Measurements from ENCODE around the gene F2RL3.
"Not testable (repeated sequence)": the region's sequence is repeated elsewhere in the genome, so short reads cannot be mapped to it uniquely, and the experiment has no call there.

The F2RL3 gene

DNA sequence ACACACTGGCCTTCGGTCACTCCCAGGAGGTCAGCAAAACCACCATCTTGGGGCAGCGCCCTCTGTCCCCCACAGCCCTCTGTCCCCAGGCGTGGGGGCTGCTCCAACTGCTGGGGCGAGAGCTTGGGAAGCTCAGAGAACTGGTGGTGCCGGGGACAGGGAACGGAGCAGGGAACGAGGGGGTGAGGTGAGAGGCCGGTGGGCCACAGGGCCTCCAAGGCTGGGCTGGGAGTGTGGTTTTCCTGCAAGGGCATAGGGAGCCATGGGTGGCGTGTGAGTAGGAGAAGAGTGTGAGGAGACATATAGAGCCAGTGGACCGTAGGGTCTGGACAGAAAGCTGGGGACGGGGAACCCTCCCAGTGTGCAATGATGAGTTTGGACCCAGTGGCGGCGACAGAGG is 34.1 kb downstream of the F2RL3 start:
- no peak for DNase-seq

DNA sequence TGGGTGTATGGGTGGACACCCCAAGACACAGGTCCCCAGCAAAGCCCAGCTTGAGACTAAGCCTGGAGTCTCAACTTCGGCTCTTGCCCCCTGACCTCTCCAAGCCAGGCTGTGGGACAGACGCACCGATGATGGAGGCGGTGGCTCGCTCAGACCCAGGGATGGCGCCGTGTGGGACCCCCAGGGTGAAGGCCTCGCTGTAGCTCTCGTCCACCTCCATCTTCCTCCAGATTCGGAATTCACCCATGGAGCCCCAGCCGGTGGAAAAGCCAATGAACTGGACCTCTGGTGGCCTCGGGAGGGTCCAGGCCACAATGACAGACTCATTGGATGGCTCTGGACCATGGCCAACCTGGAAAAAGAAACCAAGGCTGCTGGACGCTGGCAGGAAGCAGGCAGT is 39.1 kb downstream of the F2RL3 start:
- DNase-seq, result no peak

DNA sequence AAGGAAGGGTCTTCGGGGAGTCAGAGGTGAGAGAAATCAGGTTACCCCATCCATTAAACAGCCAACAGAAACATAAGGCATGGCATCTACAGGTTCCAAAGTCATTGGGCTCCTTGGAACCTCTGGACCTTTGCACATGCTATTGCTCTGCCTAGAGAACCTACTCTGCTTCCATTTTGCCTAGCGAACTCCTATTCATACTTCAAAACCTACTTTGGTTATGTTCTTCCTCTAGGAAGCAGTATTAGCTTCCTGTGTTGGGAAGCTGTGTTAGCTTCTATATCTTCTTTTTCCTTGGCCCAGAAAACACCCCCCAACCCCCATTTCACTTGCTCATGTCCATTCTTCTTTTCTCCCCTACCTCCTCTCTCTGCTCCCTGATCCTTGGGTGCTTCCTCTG is 39.6 kb downstream of the F2RL3 start:
- no peak for DNase-seq

DNA sequence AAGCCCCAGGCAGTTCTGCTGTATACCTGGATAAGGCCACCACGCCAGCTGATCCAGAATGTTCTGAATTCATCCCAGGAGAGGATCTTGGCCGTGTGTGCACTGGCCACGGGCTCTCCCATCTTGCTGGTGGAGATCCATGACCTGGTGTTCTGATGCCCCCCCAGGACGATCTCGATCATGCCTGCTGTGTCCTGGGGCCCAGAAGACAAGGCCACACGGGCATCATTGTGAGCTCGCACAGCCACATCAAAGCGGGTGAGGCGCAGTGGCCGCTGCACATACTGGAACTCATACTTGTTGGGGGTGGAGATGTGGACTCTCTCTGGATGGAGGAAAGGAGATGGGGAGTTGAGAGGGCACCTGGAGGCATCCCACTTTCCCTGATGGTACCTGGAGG is 40.1 kb downstream of the F2RL3 start:
- no peak for DNase-seq

DNA sequence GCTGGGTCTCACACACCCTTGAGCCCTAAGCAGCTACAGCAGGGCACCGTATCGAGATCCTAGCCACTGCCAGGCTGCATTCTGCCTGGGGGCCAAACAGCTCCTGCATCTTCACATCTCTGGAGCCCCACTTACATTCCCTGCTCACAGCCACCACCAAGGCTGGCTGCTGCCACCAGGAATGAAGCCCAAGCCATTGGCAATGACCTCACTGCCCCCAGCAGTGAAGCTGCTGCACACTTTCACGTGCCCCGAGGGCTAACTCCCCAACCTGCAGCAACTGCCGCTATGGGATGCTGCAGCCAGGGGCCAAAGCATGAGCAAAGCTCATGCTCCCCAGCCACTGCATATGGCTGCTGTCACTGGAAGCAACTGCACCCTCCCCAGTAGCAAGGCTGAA is 42.0 kb downstream of the F2RL3 start:
- DNase-seq, result no peak

DNA sequence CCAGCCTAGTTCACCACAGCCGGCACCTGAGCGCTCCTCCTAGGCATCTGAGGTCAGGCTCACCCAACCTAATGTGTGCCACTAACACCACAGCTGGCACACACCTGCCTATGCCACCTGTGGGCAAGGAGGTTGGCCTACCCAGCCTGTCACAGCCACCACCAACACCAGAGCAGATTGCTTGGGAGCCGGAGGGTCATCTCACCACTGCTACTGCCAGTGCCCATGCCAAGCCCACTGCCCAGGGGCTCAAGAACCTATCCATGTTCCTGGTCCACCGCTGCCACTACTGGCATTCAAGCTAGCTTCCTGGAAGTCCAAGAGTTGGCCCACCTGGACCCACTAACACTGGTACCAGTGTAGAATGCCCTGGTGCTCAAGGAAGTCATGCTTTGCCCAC is 42.5 kb downstream of the F2RL3 start:
- DNase-seq, result no peak

DNA sequence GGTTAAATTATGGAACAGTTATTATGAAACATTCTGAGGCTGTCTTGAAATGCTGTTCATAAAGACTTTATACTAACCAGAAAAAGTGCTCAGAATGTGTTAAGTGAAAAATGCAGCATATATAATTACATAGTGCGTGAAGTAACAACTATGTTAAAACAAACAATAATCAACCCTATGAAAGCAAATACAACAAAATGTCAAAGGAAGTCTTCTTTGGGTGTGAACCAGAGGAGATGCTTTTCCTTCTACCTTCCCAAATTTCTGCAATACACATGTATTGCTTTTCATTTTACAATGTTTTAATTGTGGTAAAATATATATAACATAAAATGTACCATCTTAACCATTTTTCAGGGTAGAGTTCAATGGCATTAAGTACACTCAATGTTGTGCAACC is 45.7 kb downstream of the F2RL3 start:
- no peak for DNase-seq

DNA sequence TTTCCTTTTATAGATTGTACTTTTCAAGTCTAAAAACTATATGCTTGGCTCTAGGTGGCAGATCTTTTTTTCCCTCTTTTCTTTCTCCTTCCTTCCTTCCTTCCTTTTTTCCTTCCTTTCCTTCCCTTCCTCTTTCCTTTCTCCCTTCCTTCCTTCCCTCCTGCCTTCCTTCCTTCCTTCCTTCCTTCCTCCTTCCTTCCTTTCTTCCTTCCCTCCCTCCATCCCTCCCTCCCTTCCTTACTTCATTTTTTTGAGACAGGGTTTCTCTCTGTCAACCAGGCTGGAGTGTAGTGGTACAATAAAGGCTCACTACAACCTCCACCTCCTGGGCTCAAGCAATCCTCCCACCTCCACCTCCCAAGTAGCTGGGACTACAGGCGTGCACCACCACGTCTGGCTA is 48.1 kb downstream of the F2RL3 start:
- no peak for DNase-seq

DNA sequence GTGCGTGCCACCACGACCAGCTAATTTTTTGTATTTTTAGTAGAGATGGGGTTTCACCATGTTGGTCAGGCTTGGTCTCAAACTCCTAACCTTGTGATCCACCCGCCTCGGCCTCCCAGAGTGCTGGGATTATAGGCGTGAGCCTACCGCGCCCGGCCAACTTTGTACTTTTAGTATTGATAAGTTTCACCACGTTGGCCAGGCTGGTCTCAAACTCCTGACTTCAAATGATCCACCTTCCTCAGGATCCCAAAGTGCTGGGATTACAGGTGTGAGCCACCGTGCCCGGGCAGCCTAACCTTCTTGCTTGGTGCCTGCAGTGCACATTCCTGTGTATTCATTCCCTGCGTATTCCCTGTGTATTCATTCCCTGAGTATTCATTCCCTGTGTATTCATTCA is 49.0 kb downstream of the F2RL3 start:
- DNase-seq, result not testable (repeated sequence)

DNA sequence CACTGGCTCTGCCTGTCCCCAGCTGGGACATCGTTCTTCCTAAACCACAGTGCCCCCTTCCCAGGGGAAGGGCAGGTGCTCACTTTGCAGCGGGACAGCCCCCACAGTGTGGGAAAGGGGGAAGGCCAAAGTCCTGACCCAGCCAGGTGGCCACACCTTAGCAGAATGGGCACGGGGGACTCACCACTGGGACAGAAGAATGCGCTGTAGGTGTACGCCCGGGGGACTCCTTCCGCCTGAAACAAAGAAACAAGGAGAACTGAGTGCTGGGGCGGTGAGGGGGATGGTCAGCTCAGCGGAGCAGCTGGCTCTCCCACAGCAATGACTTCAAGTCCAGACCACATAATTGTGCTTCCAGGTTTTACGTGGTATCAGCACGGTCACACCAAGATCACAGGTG is 49.4 kb downstream of the F2RL3 start:
- no peak for DNase-seq

DNA sequence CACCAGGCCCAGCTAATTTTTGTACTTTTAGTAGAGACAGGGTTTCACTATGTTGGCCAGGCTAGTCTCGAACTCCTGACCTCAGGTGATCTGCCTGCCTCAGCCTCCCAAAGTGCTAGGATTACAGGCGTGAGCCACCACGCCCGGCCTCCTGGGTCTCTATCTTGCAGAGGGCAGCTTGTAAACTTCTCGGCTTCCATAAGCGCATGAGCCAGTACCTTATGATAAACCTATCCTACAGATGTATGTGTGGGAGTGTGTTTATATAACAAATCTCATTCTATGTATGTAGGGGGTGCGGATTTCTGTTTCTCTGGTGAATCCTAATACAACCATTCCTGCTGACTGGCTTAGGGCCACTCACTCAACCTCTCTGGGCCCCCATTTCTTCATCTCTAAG is 51.3 kb downstream of the F2RL3 start:
- not testable (repeated sequence) for DNase-seq

DNA sequence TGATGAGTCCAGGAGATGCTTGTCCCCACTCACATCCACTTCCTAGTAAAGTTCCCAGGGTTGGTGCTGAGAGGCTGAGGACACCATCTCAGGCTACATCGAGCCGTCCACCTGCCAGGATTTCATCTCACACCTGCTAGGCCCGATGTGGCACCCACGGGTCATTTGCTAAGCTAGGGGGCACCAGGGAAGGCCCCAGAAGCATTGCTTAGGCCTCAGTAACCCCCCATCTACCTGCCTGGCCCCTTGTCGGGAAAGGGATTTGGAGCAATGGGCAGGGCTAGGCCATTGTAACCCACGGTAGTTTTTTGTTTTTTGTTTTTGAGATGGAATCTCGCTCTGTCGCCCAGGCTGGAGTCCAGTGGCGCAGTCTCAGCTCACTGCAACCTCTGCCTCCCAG is 51.8 kb downstream of the F2RL3 start:
- no peak for DNase-seq

All from SIG-M5 (cell line).